ENCODE measurements around the gene P2RX3.

DNA sequence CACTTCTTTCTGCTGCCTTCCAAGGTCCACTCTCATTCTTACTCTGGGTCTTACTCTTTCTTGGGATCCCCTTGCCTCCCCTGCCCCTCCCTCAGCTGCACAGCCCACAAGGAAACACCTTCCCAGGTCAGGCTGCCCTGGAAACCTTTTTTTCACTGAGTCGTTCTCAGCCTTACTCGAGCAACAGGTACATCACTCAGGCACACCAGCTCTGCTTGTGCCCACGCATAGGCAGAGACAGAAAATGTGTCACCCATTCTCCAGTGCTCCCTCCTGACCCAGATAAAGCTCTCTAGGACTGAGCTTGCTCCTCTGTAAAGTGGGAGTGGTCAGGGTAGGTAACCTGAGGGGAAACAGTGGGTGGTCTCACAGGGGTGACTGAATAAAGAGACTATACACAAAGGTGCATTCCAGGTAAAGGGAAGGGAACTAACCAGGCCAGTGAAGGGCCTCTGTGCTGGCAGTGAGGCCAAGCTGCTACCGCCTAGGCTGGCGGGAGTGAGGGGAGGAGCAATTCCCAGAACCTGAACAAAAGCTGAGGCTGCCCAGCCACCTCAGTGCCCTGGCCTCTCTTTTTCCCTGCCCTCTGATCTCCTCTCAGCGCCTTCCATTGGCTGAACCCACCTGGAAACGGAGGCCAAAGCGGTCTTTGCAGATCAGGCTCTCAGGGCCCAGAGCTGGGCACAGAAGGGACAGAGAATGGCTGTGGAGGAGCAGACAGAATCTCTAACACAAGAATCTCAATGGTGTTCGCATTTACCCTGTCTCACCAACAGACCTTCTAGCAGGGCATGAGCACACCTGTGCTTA lies 26.9 kb downstream of the P2RX3 start:
- no peak for TF ChIP-seq ZNF530 (tag by site-specific recombination; IDR thresholded peaks at IDR 0.05; ENCODE audit: low read depth)
- TF ChIP-seq, protein P1, sequence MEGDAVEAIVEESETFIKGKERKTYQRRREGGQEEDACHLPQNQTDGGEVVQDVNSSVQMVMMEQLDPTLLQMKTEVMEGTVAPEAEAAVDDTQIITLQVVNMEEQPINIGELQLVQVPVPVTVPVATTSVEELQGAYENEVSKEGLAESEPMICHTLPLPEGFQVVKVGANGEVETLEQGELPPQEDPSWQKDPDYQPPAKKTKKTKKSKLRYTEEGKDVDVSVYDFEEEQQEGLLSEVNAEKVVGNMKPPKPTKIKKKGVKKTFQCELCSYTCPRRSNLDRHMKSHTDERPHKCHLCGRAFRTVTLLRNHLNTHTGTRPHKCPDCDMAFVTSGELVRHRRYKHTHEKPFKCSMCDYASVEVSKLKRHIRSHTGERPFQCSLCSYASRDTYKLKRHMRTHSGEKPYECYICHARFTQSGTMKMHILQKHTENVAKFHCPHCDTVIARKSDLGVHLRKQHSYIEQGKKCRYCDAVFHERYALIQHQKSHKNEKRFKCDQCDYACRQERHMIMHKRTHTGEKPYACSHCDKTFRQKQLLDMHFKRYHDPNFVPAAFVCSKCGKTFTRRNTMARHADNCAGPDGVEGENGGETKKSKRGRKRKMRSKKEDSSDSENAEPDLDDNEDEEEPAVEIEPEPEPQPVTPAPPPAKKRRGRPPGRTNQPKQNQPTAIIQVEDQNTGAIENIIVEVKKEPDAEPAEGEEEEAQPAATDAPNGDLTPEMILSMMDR (tag by site-specific recombination; IDR thresholded peaks at IDR 0.05) = no peak
